NCI-H82 (cell line): ENCODE data around the gene CIB4.

ENCODE experiments used
- DNase-seq: peaks from one replicate; lab custom pipeline; 2025; lab: John Stamatoyannopoulos, UW

CIB4 gene

DNA sequence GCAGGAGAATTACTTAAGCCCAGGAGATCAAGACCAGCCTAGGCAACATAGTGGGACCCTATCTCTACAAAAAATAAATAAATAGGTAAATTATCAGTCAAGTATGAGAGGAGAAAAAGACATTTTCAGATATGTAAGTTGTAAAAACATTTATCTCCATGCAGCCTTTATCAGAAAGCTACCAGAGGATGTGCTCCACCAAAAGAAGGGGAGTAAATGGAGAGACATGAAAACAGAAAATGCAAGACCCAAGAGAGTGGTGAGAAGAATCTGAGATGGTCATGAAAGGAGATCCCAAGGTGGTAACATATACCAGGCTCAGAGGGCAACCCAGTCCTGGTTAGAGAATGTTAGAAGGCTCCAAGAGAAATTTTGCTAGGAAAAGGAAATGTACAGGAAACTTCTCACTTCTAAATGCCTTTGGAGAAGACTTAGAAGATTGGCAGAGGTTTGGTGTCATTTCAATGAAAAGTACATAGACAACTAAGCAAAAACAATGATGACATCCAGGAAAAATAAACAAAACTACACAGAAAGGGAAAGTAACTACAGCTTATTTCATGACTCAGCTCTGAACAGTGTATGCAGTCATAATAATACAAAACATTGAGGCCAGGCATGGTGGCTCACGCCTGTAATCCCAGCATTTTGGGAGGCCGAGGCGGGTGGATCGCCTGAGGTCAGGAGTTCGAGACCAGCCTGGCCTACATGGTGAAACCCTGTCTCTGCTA, 19.5 kb downstream of the CIB4 start:
- no peak for DNase-seq

DNA sequence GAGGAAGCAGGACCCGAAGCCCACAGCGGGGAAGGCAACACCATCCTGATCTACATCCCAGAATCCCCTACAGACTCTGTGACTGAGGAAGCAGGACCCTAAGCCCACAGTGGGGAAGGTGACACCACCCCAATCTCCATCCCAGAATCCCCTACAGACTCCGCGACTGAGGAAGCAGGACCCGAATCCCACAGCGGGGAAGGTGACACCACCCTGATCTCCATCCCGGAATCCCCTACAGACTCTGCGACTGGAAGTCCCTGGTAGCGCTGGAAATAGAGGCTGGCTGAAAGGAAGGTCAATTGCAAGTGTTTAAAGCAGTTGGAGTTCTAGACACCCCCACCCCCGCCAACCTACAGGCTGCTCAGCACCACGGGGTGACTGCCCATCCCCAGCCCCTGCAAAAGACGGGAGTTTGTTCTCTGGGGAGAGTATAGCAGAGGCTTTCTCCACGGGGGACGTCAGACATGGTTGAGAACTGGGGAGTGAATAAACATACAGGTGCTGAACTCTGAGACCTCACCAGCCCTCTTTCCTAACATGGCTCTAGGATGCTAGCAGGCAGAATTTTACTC, 21.0 kb downstream of the CIB4 start:
- DNase-seq = no peak

DNA sequence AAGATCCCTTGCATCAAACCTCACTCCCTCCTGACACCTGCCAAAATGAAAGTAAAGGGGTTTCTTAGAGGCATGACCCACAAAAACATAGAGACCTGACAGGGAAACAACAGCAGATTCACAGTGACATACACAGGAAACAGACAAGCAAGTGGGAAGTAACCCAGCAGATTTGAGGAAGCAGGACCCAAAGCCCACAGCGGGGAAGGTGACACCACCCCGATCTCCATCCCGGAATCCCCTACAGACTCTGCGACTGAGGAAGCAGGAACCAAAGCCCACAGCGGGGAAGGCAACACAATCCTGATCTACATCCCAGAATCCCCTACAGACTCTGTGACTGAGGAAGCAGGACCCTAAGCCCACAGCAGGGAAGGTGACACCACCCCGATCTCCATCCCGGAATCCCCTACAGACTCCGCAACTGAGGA, 21.6 kb downstream of the CIB4 start:
- DNase-seq = no peak

DNA sequence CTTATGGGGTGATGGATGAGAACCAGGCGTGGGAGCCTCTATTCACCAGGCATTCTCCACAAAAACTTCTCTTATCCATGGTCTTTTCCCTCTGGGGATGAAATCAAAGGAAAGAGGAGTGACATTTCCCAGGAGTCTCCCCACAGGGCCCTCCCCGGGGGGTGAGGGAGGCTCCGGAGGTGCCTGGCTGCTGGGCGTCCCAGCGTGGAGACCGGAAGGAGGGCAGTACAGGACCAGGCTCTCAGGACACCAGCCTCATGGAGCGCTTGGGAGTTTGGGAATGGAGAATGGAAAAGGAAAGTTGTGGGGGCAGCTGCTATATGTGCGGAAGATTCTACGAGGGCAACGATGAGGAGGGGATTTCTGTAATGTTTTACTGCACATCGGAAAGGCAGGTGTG, 22.1 kb downstream of the CIB4 start:
- no peak for DNase-seq

DNA sequence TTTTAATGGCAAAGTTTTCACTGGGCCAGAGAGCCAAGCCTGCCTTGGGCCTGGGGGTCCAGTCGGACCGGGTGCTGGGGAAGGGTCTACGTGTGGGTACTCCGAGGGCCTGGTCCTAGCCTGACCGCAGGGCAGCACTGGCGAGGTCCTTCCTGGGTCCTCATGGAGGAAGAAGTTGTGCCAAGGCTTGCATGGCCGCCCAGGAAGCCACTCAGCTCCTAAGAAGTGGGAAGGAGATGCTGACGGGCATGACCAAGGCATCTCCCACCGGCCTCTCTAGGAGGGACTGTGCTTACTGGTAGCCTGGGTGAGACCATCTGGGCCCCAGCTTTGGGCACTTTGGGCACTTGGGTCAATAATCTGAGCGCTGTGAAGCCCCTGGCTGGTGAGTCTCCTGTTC, 22.6 kb downstream of the CIB4 start:
- no peak for DNase-seq

DNA sequence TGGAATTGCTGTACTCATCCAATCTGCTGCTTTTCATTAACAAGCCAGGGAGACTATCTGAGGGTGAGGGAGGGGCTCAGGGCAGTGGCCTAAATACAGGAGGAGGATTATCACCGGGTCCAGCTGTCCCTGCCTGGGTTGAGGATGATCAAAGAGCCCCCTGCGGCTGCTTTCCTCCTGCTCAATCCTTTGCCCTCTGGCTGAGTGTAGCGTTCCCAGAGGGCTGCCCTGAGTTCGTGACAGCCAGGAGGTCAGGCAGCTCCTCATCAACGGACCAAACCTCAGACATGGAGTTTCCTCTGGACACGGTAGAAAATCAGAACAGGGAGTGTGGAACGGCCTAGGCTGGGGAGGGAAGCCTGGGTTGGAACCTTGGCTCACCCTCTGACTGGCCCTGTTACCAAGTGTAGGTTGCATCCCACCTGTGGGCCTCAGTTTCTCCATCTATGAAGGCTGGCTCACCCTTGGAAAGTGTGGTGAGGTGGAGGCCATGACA, 23.5 kb downstream of the CIB4 start:
- DNase-seq = peak; percentile 98

DNA sequence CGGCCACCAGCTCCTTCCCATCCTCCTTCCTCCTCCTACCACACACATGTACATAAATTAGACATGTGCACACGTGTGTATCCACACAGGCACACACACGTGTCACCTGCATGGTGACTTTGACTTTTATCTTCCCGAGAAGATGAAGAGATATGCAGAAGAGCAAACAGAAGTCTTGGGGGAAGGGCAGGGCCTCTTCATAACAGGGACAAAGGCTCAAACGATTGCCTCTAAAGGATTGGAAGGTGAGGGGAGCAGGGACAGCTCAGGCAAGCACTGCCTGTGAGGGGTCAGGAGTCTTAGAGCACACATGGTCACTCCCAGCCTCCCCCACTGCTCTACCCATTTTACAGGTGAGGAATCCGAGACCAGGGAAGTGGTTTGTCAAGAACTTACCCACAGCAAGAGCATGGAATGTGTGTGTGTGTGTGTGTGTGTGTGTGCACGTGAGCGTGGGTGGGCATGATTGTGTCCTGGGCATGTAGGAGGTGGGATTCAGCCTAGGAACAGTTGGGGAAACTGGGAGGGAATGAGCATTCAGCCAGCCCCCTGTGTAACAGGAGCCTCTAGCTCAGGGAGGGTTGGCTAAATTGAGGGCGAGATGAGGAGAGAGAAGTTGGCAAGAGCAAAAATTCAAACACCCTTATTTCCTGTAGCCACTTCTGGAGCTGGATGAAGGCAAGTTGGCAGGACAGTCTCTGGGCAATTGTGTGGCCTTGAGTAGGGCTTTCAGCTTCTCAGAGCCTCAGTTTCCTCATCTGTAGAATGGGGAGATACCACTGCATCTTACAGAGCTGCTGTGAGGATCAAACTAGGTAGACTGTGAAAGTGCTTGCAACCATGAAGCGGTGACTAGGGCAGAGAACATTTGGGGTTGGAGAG, 24.2 kb downstream of the CIB4 start:
- DNase-seq = peak; percentile 68

DNA sequence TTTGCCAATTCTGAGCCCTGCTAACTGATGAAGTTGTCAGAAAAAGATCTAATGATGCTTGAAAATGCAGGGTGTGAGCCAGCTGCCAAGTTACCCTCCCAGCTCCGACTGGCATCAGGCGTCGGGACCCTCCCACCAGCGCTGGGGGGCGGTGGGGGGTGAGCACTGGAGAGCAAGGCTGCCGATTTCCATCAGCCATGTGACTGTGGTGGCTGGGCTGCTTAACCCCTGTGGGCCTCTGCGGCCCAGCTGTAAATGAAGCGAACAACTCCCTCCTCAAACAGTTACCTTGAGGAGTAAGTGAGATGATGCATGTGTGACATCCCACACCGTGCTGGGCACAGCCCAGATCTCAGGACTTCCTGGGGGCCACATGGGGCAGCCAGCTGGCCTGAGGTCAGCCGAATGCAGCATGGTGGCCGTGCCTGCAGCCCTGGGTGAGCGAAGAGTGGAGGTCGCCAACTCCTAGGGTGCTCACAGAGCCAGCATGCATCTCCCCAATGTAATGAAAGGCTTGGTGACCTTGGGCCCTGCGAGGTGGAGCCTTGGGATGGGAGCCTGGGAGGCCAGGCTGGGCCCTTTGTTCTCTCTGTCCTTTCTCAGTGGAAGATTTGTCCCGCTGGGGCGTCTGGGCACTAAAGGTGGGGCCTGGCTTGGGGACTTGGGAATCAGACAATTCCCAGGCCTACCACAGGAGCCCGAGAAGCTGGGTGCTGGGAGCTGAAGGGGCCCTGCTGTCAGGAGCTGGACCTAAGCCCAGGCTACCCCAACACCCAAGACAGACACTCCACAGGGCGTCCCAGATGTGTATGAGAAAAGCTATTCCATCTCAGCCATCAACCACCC, 25.1 kb downstream of the CIB4 start:
- no peak for DNase-seq

DNA sequence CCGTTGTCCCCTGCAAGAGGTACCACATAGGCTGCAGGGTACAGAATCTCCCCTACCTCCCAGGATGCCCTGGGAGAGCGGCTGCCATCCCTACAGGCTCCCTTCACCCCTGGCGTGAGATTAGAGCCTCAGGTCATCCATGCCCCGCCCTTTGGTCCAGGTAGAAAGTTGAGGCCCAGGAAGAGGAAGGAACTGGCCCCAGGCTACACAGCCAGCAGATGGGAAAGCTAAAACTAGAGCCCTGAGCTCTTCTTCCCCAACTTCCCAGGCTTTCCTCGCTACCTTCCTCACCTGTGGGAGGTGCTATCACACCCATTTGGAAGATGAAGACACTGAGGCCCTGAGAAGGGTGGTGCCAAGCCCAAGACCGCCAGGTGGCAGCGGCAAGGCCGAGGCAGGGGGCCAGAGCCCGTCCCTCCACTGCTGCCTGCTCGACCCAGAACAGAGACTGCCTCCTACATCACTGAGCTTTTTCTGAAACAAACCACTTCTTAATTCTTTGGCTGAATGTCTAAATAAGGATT, 25.8 kb downstream of the CIB4 start:
- DNase-seq = peak; percentile 33

DNA sequence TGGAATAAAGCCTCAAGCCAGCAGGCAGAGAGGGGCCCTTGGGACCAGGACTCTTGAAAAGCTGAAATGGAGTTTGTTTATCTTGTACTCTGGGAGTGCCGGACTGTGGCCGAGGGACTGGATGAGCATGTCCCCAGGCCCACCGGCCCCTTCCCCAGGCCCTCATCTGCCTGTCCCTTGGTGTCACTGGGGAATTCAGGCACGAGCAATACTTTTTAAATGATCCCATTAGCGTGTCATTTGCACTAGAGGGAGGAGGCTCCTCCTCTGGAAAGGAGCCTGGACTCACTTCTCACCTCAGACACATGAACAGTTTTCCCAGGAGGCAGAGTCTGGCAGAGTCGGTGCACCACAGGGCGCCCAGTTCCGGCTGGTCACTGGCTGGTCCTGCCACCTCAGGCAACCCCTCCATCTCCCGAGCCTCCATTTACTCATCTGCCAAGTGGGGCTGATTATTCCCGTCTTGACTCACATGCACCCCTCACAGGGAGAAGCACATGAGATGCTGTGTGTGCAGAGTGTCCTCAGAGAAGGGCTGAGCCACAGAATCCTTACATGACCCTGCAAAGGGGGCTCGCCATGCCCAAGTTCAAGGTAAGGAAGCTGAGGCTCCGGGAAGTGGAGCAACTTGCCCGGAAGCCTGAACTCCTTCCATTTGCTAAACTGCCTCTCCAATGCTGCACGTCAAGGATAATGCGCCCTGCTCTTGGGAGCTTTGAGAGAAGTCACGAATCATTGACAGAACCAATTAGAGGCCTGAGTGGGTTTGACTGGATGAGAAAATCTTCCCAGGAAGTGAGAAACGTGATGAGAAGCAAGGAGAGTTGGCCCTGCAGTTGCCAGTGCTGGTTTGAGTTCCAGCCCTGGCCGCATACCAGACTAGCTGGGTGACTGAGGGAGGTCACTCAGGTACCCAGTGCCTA, 26.7 kb downstream of the CIB4 start:
- peak; percentile 65 for DNase-seq

DNA sequence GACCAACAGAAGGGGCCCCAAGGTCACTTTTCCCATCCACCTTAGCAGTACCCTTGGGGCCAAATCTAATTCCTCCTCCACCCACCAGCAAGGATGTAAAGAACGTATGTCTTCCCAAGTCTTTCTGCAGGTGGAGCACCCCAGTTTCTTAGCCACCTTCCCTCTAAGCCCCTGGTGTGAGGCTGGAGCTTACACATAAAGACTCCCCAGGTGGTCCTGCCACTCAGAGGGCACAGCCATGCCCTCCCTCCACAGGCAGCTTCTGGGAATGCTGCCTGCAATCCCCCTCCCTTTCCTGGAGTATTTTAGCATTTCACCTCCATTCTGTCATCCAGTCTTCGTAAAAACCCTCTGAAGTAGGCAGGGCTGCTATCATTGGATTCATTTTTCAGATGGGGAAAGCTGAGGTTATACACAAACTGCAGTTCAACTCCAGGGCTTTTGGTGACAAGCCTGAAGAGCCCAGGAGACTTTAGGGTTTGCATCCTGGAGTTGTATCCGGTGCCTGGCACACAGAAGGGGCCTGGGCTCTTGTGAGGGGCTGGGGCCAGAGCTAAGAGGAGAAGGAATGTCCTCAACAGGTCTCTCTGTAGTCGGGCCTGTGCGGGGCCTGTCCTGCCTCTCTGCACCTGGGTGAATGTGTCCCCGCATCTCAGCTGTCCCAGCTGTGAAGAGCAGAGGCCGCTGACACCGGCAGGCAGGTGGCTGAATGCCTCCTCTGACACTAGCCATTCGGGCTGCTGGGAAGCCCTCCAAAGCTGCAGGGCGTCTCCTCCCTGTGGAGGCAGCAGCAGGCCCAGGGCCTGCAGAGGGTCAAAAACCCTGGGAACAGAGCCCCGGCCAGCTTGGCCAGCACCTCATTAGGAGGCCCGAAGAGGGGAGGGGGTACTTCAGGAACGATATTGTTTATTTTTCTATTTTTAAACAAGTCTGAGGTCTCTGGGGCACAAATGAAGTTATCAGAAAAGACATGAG, 27.6 kb downstream of the CIB4 start:
- peak; percentile 53 for DNase-seq

DNA sequence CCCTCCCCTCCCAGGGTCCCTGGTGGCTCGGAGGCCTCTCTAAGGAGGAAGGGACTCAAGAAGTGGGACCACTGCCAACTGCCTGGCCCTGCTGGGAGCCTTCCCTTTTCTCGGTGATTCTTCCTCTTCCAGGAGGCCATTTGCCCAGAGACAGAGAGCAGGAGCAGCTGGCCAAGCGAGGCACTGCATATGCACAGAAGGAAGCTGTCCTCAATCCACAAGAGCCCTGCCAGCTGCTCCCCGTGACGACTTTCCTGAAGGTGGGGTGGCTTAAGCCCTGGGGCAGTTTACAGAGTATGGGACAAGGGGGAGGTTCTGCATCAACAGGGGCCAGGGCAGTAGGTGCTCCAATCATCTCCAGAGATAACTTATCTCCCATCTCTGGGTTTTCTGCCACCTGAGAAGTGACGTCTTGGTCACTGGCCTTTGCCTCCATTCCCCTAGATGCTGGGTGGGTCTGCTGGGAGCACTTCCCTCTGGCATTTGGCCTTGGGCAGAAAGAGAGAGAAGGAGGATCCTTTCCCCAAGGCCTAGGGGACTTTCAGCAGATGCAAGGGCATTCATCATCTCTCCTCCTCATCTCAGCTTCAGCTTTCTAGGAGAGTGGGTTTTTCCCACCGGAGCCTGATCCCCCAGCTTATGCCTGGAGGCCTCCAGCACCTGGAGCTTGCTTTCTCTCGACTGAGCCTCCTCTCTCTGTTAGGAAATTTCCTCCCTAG, 28.5 kb downstream of the CIB4 start:
- DNase-seq = peak; percentile 81

DNA sequence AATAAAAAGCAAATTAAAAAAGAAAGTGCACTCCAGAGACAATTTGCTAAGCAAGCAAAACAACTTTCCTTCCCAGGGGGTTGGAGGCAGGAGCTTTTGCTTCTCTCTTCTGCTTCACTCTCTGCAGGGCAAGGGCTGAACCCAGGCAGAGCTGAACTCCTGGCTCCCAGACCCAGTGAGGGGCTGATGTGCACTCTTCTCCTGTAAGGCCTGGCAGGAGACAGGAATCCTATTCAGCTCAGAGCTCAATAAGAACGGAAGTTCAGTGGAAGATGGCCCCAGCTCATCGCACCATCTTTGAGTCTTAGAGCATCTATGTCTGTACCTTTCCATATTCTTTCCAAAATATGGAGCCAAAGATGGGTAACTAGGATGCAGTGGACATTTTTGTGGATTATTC, 29.1 kb downstream of the CIB4 start:
- no peak for DNase-seq

DNA sequence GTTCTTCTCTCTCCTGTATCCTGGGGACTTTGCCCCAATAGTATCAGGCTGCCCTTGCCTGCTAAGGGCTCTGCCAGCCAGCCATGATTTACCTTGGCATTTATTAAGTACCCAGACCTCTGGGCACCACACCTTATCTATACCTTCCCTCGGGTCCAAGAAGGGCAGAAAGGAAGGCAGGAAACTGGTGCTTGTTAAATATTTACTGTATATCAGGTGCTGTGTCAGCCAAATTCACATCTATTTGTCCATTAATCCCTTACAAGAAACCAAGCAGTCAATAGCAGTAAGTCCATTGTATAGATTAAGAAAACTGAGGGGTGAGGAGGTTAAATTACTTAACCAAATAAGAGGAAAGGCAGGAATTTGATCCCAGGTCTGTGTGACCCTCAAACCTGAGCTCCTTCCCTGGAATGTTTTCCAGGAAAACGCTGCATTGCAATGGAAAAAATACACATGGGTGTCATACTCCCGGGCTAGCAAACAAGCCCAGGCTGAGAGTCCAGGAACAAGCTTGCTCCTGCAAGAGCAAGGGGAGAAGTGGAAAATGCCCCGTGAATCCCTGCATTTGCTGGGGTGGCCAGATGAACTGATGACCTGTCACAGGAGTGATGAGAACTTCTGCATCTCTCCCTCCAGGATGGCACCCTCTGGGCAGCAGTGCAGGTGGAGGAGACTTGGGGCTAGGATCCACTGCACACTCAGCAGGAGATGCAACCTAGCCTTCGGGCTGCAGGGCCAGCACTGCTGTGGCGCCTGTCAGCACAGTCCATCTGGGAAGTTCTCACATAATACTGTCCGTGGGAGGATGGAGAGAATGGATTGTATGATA, 30.4 kb downstream of the CIB4 start:
- no peak for DNase-seq

DNA sequence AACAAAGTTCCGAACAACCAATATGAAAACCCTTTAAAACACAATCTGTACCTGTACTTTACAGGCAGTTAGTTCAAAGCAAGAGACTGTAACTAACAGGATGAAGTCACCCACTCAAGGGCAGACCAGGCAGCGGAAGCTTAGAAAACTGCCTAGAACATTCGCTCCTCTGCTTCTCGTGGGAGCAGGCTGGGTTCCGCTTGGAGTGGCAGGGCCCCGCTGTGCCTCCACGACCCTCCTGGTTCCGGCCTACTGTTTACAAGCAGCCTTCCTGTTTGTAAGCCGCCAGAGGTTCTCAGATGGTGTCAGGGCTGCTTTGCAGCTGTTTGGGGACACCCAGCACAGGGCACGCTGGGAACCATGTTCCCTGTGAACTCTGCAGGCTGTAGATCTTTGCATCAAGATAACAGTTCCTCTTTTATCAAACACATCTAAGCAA, 31.3 kb downstream of the CIB4 start:
- DNase-seq = no peak

DNA sequence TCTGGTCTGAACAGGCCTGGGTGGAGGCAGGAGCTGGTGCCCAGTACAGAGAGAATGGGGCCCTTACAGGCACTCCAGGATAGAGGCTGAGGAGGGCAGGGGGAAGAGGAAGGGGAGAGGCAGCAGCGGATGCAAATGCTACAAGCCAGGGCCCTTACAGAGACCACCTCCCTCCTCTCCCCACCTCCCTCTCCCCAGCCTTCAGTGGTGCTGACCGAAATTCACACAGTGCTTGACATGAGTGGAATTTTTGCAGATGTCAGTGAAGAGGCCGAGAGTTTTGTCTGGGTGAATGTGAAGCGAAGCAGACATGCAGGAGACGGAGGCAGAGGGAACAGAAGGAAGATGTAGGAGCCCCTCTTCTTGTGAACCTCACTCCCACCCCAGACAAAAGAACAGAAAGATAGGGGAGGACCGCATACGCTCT, 31.9 kb downstream of the CIB4 start:
- DNase-seq = no peak

DNA sequence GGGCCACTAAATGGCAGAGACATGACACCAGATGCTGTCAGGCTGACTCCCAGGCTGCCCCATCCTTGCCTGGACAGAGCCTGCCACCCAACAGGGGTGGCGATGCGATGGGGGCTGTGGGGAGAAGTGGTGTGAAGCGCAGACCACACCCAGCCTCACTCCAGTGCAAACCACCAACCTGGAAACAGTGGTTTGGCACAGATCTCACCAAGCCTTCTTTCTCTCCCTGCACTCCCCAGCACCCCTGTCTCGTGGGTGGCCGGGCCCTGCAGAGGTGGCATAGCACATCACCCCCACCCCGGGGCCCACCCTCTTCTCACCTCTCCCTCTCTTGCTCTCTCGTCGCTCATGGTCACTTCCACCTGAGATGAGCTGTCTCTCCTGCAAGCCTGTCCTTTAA, 32.6 kb downstream of the CIB4 start:
- no peak for DNase-seq

DNA sequence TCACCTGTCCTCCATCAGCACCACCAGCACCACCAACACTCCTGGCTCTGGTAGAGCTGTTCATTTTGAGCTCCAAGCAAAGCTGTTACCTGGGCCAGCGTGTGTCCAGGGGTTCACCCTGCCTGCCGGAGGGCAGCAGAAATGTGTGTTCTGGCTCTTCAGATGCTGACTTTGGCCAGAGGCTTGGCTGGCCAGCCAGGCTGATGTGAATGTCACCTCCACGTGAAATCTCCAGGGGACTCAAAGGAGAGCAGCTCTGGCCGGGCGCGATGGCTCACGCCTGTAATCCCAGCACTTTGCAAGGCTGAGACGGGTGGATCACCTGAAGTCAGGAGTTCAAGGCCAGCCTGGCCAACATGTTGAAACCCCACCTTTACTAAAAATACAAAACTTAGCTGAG, 33.5 kb downstream of the CIB4 start:
- no peak for DNase-seq
